IPS DF 4.7 (cell line): ENCODE results near the gene TIGAR.
A peak's percentile ranks its signal among the peaks of the same experiment; 100 is the strongest.

ENCODE experiments used
- DNase-seq: peaks from one replicate; pipeline ENCODE4 v3.0.0-alpha.2; 2013; ENCODE audit warnings: low spot score; ENCODE audit errors: extremely low read depth

Gene TIGAR

GRCh38 chr12:4303750-4304149 is 17.3 kb upstream of the TIGAR start:
- DNase-seq: no peak

GRCh38 chr12:4307593-4308333 is 13.2 kb upstream of the TIGAR start:
- peak; percentile 92 for DNase-seq

GRCh38 chr12:4308334-4308950 is 12.6 kb upstream of the TIGAR start:
- no peak for DNase-seq

- DNase-seq: no peak
Measured at GRCh38 chr12:4311776-4312175, 9.2 kb upstream of the TIGAR start.

GRCh38 chr12:4312251-4312650 is 8.8 kb upstream of the TIGAR start:
- DNase-seq: no peak

GRCh38 chr12:4320497-4320852 is 538 bp upstream of the TIGAR start:
- no peak for DNase-seq

- DNase-seq: no peak
Measured at GRCh38 chr12:4322726-4323125, 1.7 kb downstream of the TIGAR start.

- no peak for DNase-seq
Measured at GRCh38 chr12:4323396-4323795, 2.4 kb downstream of the TIGAR start.

GRCh38 chr12:4324366-4324765 is 3.4 kb downstream of the TIGAR start:
- DNase-seq: no peak

GRCh38 chr12:4325966-4326365 is 5.0 kb downstream of the TIGAR start:
- no peak for DNase-seq

- DNase-seq: no peak
Measured at GRCh38 chr12:4327293-4327692, 6.3 kb downstream of the TIGAR start.

GRCh38 chr12:4330203-4330602 is 9.2 kb downstream of the TIGAR start:
- no peak for DNase-seq

- DNase-seq: no peak
Measured at GRCh38 chr12:4331221-4331620, 10.2 kb downstream of the TIGAR start.

GRCh38 chr12:4331842-4332241 is 10.8 kb downstream of the TIGAR start:
- DNase-seq: no peak

GRCh38 chr12:4346931-4347330 is 25.9 kb downstream of the TIGAR start:
- DNase-seq: no peak

- DNase-seq: no peak
Measured at GRCh38 chr12:4353785-4354208, 32.8 kb downstream of the TIGAR start.

GRCh38 chr12:4355156-4356040 is 34.4 kb downstream of the TIGAR start:
- DNase-seq: no peak

GRCh38 chr12:4356041-4356327 is 35.0 kb downstream of the TIGAR start:
- peak; percentile 92 for DNase-seq

- no peak for DNase-seq
Measured at GRCh38 chr12:4366090-4366489, 45.1 kb downstream of the TIGAR start.

GRCh38 chr12:4369548-4369947 is 48.5 kb downstream of the TIGAR start:
- DNase-seq: no peak

GRCh38 chr12:4370265-4370664 is 49.3 kb downstream of the TIGAR start:
- DNase-seq: no peak

- no peak for DNase-seq
Measured at GRCh38 chr12:4372653-4373052, 51.6 kb downstream of the TIGAR start.
